Transverse colon (tissue), 3 donors: ENCODE results near the gene TNFRSF18.

ENCODE experiments used
- CTCF ChIP-seq, 5 experiments: fragments of 200-600 bp in 3 of 5; fragments of 450-650 bp in 2 of 5; sonication (generic) in 3 of 5; IDR thresholded peaks; 1 replicate in 2 of 5; 2 replicates in 3 of 5; pipeline ENCODE4 v1.5.1; 2016 to 2017; ENCODE audit warnings: antibody characterized with exemption in 5 of 5, inconsistent platforms in 3 of 5, mild to moderate bottlenecking in 2 of 5, moderate library complexity in 1 of 5
- EP300 ChIP-seq: sonication (generic); formaldehyde crosslinking; IDR thresholded peaks from one replicate; pipeline ENCODE4 v1.6.1; 2017; ENCODE audit warnings: antibody characterized with exemption, low read depth
- POLR2A ChIP-seq: fragments of 450-650 bp; IDR thresholded peaks from one replicate; pipeline ENCODE4 v1.6.1; 2016; ENCODE audit warnings: antibody characterized with exemption, mild to moderate bottlenecking, moderate library complexity

- no peak for TF ChIP-seq EP300
- TF ChIP-seq CTCF (IDR thresholded peaks at IDR 0.05), result no peak
- TF ChIP-seq POLR2A, result no peak
Measured at GRCh38 chr1:1173793-1174415, 32.5 kb downstream of the TNFRSF18 start, which contains the start of gene TTLL10.
